Placental pericyte (primary cell): Measurements from ENCODE around the gene DSP. TPM values are rescaled to one million over a fixed set of nuclear protein-coding genes. Genes with fewer than 3 reads are reported as not detected.

Source experiments
- total RNA-seq: library from RNA; depleted of rRNA; stranded (reverse); fragments of >200 nt; gene quantifications from 2 replicates; pipeline ENCODE4 v1.2.3, GENCODE V29; 2012

Gene DSP, protein sequence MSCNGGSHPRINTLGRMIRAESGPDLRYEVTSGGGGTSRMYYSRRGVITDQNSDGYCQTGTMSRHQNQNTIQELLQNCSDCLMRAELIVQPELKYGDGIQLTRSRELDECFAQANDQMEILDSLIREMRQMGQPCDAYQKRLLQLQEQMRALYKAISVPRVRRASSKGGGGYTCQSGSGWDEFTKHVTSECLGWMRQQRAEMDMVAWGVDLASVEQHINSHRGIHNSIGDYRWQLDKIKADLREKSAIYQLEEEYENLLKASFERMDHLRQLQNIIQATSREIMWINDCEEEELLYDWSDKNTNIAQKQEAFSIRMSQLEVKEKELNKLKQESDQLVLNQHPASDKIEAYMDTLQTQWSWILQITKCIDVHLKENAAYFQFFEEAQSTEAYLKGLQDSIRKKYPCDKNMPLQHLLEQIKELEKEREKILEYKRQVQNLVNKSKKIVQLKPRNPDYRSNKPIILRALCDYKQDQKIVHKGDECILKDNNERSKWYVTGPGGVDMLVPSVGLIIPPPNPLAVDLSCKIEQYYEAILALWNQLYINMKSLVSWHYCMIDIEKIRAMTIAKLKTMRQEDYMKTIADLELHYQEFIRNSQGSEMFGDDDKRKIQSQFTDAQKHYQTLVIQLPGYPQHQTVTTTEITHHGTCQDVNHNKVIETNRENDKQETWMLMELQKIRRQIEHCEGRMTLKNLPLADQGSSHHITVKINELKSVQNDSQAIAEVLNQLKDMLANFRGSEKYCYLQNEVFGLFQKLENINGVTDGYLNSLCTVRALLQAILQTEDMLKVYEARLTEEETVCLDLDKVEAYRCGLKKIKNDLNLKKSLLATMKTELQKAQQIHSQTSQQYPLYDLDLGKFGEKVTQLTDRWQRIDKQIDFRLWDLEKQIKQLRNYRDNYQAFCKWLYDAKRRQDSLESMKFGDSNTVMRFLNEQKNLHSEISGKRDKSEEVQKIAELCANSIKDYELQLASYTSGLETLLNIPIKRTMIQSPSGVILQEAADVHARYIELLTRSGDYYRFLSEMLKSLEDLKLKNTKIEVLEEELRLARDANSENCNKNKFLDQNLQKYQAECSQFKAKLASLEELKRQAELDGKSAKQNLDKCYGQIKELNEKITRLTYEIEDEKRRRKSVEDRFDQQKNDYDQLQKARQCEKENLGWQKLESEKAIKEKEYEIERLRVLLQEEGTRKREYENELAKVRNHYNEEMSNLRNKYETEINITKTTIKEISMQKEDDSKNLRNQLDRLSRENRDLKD (N-terminal part only)
- total RNA-seq, result 0.22 and 10.0 TPM in 2 replicates

DNA sequence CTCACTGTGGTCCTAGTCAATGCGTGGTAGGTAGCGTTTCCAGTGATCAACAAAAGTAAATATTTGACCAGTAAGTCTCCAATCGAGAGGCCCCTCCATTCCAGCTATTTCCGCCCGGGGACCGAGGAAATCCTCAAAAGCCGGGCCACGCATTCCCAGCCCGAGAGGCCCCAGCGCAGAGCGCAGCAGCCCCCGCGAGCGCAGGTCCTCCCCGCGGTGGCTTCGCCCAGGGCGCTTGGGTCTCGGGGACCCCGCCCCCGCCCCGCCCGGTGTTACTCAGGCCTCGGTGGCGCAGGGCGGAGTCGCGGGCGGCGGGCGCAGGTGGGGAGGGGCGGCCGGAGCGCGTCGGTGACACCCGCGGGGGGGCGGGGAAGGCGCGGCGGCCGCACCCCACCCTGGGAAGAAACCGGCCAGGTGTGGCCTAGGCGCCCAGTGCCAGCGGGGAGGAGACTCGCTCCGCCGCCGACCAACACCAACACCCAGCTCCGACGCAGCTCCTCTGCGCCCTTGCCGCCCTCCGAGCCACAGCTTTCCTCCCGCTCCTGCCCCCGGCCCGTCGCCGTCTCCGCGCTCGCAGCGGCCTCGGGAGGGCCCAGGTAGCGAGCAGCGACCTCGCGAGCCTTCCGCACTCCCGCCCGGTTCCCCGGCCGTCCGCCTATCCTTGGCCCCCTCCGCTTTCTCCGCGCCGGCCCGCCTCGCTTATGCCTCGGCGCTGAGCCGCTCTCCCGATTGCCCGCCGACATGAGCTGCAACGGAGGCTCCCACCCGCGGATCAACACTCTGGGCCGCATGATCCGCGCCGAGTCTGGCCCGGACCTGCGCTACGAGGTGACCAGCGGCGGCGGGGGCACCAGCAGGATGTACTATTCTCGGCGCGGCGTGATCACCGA, at the start of gene DSP:
TSS of gene DSP (plus strand) at position 497 of the 890 bp plus-strand sequence. CDS start at position 742, 245 bp downstream.

DNA sequence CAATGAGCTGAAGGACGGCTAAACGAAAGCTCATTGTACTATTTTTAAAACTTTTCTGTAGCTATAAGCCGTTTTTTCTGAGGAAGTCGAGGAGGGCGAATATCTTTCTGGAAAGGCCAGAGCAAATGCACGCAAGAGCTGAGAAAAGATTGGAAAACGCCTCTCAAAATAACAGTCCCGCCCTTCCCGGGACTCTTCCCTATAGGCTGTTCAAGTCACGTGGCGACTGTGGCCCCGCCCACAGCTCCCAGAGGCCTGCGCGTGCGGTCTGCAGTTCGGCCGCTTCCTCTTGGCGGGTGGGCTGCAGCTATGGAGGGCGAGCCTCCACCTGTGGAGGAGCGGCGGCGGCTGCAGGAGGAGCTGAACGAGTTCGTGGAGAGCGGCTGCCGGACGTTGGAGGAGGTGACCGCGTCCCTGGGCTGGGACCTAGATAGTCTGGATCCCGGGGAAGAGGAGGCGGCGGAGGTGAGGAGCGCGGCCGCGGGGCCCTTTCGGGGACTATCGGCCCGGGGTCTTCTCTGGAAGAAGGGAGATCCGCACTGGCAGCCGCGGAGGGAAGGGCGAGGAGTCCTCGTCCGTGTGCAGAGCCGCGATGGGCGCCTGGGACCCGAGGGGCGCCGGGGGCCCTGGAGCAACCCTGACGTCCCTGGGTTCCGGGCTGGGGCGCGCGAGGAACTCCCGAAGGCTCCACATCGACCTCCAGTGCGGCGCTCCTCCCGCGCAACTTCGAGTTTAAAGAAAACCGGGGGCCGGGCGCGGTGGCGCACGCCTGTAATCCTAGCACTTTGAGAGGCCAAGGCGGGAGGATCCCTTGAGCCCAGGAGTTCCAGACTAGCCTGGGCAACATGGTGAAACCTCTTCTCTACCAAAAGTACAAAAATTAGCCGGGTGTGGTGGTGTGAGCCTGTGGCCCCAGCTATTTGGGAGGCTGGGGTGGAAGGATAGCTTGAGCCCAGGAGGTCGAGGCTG, 48.8 kb downstream of the DSP start, which contains the start of gene SNRNP48:
TSS of gene SNRNP48 (plus strand) at position 250 of the 969 bp plus-strand sequence. CDS start at position 310, 60 bp downstream.

Other genes with a start within 250 kb of the DSP start
- gene SSR1, start 228.5 kb upstream of the DSP start, total RNA-seq, result 165 and 307 TPM in 2 replicates
- 0.14 and 0.22 TPM in 2 replicates for gene CAGE1, start 151.9 kb upstream of the DSP start, total RNA-seq
- 15.1 and 15.5 TPM in 2 replicates for gene RIOK1, start 151.9 kb upstream of the DSP start, total RNA-seq
- gene SNRNP48, start 48.5 kb downstream of the DSP start, total RNA-seq, result 6.1 and 13.5 TPM in 2 replicates
- 1.4 and 4.6 TPM in 2 replicates for gene BMP6, start 184.4 kb downstream of the DSP start, total RNA-seq